ENCODE data around the gene UNCX. TPM values are rescaled to one million over a fixed set of nuclear protein-coding genes. Genes with fewer than 3 reads are reported as not detected.
"Not testable (repeated sequence)": the region's sequence is repeated elsewhere in the genome, so short reads cannot be mapped to it uniquely, and the experiment has no call there.

Gene UNCX
- polyA plus RNA-seq, 1 donor = not detected

DNA sequence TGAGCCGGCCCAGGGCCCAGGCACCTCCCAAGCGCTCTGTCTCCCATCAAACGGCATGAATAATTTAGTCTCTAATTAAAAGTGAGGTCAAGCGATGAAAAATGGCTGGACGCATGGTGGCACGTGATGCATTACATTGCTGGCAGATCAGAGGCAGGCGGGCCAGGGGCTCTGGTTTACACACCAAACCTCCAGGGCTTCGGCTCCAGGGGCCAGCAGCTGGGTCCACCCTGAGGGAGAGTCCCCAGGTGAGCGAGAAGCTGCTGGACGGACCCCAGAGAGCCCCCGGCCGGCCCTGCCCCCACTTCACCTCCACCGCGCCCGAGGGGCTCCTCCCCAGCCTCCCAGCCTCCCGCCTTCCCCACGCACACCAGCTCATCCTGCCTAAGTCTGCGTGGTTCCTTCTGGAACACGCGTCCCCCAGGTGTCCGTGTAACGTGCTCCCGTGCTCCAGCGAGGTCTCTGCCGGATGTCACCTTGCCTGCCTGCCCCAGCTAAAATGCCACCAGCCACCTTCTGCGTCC, 23.2 kb downstream of the UNCX start:
- no peak for DNase-seq (ENCODE audit: low read depth)

DNA sequence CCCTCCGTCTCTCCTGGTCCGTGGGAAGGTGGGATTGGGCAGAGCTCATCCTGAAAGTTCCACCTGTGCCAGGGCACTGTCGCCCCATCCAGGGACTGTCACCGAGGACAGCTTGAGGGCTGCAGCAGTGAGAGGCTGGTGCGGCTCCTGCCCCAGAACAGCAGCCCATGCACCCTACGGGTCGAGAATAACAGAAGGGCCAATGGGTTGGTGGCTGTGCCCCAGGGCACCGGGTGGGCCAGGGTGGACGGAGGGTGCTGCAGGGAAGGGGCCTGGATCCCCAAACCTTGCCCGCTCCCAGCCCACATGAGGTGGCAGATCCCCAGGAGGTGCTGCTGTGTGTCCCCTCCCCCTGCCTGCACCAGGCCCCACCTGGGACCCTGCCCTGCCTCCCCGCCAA, 23.9 kb downstream of the UNCX start:
- no peak for DNase-seq (ENCODE audit: low read depth)

DNA sequence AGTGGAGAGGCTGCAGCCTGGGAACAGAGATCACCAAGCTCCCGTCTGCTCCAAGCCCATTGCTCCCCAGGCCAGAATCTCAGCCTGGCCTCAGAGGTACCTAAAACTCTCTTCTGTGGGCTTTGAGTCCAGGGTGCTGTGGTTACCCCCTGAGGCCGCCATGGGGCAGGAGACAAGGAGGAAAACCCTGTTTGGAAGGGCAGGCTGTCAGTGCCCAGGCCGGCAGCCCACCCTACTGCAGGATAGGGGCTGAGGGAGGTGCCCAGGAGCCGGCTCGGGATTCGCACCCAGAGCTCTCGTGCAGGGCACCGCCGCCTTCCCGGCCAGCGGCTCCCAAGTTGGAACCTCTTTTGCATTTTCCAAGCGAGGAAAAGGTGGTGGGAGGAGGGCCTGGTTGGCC, 24.5 kb downstream of the UNCX start:
- DNase-seq (ENCODE audit: low read depth) = no peak

DNA sequence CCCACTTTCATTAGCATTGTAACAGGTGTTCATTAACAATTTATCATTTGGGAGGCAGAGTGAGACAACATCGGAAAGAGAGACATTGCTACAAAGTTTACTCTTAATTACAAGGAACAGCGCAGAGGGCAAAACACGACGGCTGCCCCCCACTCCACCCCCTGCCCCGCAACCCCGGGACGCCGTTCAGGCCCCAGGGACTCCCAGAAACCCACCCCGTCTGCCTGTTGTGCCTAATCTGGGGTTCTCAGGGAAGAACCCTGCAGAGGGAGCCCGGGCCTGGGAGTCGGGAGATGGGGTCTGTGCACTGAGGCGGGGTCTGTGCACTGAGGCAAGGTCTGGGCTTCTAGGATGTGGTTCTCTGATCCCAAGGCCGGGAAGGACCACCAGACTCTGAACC, 25.2 kb downstream of the UNCX start:
- DNase-seq (ENCODE audit: low read depth) = no peak

DNA sequence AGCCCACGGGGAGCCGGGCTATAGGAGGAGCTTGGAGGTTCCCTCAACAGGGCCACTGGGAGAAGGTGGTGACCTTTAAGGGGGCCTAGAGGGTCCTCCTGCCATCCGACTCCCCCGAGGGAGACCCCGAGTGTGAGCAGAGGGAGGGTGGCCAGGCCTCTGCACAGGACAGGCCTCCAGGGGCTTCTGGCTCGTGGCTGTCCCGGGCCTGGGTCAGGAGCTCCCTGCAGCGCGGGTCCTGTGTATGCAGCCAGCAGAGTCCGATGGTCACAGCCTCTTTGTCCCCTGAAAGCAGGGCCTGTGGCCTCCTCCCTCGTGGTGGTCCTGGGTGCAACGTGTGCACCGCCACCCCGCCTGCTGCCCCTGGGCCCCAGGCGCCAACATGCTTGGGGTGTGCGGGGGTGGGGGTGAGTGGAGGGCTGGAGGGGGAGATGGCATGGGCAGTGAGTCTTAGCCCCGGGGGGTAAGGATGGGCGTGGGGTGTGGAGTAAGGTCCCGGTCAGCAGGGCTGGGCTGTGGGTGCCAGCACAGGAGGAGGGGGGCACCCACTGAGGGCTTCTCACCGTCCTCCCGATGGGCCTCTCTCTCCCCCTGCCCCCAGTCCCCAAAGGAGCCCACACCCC, 27.1 kb downstream of the UNCX start:
- no peak for DNase-seq (ENCODE audit: low read depth)

DNA sequence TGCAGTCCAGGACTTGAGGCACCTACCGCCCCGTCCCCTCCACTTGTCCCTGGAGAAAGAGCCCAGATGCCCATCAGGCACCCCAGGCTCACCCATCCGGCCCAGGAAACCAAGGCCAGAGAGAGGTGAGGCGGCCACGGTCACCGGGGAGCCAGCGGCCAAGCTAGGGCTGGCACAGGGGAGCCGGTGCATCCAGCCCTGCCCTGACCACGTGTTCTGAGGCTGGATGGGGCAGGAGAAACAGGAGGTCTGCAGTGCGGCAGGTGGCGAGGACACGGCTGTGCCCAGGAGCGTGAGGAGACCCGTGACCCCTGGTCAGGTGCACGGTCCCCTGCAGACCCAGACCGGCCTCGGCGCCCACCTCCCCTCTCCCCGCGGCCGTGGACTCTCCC, 27.6 kb downstream of the UNCX start:
- no peak for DNase-seq (ENCODE audit: low read depth)

DNA sequence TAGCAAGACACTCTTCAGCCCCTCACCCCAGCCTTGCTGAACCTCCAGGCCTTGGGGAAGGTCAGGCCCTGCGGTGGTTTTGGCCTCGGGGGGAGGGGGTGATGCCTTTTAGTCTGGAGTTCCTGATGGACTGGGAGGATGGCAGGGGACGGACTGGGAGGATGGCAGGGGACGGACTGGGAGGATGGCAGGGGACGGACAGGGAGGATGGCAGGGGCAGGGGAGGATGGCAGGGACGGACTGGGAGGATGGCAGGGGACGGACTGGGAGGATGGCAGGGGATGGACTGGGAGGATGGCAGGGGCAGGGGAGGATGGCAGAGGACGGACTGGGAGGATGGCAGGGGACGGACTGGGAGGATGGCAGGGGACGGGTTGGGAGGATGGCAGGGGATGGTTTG, 28.4 kb downstream of the UNCX start:
- not testable (repeated sequence) for DNase-seq (ENCODE audit: low read depth)

DNA sequence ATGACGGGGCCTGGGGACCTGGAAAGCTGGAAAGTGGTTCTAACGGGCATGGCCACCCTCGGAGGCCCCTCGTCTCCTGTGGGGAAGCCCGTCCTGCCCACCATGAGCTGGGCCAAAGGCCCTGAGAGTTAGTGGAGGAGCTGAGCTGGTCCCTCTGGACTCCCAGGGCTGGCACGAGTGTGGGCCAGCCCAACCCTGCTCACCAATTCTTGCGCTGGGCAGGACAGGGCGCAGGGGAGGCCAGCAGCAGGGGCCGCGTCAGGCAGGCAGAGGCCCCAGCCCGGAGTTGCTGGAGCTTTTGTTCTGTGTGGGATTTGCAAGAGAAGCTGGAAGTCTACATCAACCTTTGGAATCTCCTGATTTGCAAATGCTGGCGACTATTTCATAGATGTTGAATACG, 29.8 kb downstream of the UNCX start:
- DNase-seq (ENCODE audit: low read depth) = no peak

DNA sequence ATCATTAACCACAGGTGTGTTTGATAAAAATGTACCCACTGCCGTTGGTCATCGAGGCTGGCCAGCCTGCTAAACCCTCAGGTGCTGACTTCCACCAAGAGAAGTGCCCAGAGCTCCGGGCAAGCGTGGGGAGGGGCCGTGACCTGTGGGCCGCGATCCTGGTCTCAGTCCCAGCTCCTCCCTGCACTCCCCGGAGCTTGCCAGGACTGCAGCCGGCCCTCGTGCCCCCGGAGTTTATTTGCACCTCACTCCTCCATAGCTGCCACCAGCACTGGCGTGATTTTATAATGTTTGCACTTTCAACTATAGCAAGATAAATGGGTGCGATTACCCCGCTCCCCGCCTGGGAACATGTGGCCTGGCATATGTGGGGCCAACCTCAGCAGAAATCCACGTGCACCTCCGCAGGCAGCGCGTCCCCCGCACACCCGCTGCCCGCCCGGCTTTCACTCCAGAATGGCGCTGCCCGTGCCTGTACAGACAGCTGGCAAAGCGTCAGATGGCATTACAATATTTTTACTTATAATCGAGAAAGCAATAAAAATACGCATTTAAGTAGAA, 30.8 kb downstream of the UNCX start:
- no peak for DNase-seq (ENCODE audit: low read depth)

DNA sequence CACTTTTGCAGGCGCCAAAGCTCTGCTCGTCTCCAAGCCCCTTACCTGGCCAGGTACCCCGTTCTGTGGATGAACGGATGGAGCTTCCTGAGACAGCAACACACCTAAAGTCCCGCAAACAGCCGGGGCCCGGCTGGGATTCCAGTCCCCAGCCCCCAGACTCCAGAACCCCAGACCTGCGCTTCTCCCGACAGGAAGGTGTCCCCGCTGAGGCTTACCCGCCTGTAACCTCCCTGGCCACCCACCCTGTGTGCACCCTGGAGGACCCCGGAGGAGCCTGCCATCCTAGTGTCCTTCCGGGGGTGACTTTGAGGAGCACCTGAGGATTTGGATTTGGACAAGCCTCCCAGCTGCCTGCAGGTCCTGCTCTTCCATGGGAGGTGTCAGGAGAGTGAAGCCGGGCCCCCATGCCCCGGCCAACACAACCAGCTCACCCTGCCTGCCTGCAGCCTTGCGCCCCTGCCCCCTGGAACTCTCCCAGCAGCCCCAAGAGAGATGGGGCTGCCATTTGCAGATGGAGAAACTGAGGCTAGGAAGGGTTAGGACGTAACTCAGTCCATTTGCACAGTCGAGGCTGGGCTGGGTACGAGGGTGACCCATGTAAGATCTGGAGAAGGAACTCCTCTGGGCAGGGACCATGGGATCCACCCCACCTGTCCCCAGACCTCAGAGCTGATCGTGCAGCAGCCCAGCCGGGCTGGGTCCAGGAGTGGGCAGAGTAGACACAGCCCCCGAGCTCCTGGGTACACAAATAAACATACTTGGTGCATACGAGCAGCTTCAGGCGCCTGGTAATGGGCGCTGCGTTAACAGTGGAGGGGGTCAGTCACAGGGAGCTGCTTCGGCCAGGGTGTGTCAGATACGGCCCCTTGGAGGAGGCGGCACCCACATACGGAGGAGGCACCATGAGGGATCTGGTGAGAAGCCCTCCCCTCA, 31.9 kb downstream of the UNCX start:
- DNase-seq (ENCODE audit: low read depth) = no peak

DNA sequence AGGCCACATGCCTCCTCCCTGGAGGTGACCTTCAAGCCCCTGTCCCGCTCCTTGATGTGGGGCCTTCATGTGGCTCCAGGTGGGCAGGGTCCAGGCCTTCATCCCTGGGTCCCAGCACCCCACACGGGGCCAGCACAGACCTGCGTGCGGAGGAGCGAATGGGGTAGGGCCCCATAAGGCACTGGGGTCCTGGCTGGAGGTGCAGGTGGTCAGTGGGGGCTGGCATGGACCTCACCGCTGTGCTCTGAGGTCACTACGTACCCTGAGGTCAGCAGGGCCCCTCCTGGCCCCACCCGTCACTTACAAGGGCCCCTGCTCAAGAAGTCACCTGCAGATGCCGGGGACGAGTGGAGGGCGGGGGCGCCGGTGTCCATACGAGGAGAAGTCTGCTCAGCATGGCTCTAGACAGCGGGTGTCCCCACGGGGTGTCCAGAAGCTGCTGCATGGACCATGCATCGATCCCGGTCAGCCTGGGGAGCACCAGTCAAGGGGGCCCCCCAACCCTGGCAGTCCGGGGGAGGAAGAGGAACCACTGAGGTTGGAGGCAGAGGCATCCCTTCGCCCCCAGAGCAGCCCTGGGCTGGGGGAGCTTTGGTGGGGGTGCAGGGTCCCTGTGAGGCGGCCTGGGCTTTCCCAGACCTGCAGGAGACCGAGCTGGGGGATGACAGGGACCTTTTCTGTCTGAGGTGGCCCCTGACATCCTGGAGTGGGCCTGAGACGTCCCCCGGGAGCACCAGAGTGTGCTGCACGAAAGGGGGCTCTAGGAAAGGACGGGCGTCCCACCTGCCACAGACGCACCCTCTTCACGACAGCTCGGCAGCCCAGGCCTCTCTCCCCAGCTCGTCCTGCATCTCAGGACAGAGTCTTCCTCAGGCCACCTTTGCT, 34.6 kb downstream of the UNCX start:
- DNase-seq (ENCODE audit: low read depth) = no peak

DNA sequence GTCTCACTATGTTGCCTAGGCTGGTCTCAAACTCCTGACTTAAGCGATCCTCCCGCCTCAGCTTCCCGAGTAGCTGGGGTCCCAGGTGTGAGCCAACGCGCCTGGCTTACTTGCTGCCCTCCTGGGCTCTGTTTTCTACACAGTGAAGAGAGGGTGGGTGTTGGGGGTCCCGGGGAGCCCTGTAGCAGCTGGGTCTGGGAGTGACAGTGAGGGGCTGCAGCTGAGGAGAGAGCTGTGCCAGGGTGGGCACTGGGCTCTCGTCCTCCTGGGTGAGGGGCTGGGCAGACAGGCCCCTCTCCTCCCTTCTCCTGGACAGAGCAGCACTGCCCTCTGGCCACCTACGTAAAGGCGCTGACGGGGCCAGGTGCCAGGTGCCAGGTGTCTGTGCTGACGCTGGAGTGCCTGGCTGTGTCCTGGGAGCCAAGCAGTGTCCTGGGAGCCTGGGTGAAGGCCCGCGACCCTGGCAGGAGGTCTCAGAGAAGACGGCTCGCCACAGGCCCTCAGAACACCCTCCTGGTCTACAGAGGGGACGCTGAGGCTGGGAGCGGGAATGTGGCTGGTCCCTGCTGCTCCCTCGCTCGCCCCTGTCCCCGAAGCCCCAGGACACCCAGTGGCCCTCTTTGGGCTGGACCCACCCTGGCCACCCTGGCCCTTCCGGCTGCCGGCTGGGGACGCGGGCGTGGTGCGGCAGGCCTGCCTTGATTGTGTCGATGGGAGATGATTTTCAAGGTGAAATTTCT, 35.6 kb downstream of the UNCX start:
- DNase-seq (ENCODE audit: low read depth) = no peak

DNA sequence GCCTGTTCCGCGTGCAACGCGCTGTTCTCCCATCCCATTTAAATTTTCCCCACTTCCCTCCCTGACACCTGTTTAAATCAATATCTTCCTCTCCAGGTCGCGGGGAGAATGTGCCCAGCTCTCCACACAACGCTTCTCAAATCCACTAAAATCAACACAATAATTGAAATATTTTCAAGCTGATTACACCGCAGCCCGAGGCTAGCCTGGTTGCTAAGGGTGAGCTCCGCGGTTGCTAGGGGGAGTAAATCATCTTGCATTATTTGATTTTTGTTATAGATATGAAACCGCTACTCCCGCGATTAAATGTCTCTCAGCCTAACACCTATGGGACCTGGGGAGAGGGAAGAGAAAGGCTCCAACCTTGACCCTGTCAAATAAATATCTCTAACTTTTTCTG, 36.2 kb downstream of the UNCX start:
- no peak for DNase-seq (ENCODE audit: low read depth)

DNA sequence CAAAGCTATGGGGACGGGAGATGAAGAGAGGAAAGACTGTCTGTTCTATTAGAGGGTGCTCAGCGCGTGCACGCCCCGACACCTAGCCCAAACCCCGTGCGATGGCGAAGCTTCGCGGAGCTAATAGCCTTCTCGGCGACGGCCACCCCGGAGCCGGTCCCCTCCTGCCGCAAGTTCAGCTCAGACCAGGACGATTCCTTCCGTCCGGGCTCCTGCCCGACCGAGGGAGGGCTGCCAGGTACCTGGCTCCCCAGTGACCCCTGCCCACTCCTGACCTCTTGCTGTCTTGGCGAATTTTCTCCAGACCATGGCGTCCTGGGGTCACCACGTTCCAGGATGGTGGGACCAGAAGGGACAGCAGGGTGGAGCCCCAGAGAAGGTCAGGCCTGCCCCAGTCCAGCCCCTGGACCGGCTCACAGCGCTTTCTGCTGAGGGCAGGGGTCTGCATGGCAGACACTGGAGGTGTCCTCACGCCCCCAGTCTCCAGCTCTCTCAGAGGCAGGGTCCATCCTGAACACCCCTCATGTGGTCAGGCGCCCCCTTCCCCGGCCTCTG, 36.7 kb downstream of the UNCX start:
- DNase-seq (ENCODE audit: low read depth) = no peak

DNA sequence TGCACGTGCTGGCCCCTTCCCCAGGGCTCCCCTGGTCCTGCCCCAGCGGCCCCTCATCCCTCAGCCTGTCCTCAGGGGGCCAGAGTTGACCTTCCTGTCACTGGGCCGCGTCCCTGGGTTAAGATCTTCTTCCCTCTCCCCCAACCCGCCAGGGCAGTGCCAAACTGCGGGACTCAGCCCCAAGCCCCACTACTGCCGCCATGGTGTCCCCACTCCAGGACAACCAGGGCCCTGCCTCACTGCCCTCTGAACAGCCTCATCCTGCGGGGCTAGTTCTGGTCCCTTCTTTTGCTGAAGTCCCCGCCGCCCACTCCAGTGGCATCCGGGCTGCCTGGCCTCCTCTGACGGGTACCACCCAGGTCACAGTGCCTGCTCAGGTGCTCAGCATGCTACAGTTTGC, 37.5 kb downstream of the UNCX start:
- DNase-seq (ENCODE audit: low read depth) = no peak

DNA sequence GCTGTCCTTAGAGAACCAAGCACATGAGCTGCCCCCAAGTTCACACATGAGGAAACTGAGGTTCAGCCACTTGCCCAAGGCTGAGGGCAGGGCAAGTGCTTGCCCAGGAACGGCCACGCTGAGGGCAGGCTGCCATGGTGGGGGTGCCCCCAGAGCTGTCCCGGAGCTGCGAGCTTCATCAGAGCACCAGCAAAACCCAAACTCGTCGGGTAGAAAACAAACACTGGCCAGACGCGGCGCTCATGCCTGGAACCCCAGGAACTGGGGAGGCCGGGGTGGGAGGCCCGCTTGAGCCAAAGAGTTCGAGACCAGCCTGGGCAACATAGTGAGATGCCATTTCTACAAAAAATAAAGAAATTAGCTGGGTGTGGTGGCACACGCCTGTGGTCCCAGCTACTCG, 38.4 kb downstream of the UNCX start:
- no peak for DNase-seq (ENCODE audit: low read depth)

DNA sequence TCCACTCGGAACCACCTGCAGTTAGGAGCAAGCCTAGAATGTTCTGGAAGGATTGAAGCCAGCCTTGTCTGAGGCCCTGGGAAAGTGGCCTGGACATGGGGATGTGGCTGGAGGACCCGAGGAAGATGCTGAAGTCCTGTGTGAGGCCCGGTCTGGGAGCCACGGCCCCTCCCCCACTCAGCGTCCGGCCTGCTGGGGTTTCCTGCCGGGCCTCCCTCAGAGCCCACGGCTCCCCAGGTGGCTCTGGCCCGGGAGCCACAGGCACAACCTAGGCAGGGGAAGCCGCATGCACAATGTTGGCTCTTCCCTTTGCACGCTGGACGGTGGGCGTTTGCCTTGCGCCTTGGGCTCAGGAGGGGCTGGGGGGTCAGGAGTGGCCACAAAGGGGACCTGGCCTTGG, 39.0 kb downstream of the UNCX start:
- DNase-seq (ENCODE audit: low read depth) = no peak

DNA sequence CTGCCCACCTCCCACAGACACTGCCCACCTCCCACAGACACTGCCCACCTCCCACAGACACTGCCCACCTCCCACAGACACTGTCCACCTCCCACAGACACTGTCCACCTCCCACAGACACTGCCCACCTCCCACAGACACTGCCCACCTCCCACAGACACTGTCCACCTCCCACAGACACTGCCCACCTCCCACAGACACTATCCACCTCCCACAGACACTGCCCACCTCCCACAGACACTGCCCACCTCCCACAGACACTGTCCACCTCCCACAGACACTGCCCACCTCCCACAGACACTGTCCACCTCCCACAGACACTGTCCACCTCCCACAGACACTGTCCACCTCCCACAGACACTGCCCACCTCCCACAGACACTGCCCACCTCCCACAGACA, 39.5 kb downstream of the UNCX start:
- DNase-seq (ENCODE audit: low read depth) = not testable (repeated sequence)

DNA sequence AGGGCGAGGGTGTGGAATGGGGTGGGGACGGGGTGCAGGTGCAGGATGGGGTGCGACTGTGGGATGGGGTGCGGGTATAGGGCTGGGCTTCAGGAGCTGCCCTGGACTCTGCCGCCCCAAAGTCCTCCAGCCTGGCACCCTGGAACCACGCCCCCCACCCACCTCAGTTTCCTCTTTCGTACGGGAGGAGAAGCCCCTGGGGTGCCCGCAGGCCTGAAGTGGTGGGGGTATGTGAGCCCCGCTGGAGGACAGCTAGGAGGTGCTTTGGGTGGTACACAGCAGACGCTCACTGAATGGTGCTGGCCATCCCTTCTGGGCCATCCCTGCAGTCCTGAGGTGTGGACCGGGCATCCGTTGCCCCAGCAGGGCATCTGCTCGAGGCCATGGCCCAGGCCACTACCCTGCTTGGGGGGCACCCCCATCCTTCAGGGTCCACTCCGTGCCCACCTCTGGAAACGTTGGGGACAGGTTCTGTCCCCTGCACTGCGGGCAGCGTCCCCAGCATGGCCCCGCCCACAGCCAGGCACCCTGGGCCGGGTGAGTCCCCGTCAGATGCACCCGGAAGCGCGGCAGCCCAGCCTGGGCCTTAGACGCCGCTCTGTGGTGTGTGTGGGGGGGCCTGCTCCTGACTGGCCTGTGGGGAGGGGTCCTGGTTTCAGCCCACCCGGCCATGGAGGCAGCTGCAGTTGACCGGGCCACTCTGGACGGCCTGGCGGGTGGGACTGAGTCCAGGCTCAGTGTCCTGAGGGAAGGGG, 41.6 kb downstream of the UNCX start:
- no peak for DNase-seq (ENCODE audit: low read depth)

DNA sequence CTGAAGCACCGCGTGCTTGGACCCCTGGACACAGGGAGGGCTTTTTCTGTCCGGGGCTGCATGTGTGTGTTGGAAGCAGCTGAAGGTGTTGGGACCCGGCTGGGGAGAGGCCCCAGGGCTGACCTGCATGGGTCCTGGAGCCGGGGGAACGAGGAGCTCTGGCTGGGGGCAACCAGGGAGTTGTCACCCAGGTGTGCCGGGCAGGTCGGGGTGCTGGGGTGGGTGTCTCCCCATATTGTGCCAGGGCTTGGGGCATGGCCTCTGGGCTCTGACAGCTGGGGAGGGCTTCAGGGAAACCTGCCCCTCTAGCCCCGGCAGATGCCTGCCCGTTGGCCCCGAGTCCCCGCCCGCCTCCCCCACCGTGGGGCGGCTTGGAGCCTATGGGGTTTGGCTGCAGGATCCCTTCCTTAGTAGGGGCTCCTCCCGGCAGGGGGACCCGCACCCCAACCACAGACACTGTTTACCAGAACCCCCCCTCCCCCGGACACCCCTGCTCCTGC, 42.3 kb downstream of the UNCX start:
- no peak for DNase-seq (ENCODE audit: low read depth)

Measured in forelimb muscle (tissue), 1 donor.